Memory B cell (primary cell): ENCODE data around the gene MFSD2A.
A peak's percentile ranks its signal among the peaks of the same experiment; 100 is the strongest.
"Not testable (repeated sequence)": the region's sequence is repeated elsewhere in the genome, so short reads cannot be mapped to it uniquely, and the experiment has no call there.

Experiments
- ATAC-seq: fragments of 150-1000 bp; cut with Tn5 transposase; 2 replicates; pipeline ENCODE4 v1.10.0; 2021; ENCODE audit warnings: low read depth, mild to moderate bottlenecking, moderate library complexity
- DNase-seq, 2 donors: peaks; one replicate each; pipeline ENCODE4 v3.0.0; 2022; ENCODE audit warnings: low spot score in 2 of 2
- H3K27ac Mint-ChIP-seq: one replicate; pipeline ENCODE4 v1.8.0; 2022; ENCODE audit warnings: mild to moderate bottlenecking, moderate library complexity, mixed read lengths
- H3K27me3 Mint-ChIP-seq: one replicate; pipeline ENCODE4 v1.8.0; 2022; ENCODE audit warnings: mixed read lengths
- H3K36me3 Mint-ChIP-seq: one replicate; pipeline ENCODE4 v1.8.0; 2022; ENCODE audit warnings: mild to moderate bottlenecking, mixed read lengths
- H3K4me1 Mint-ChIP-seq: one replicate; pipeline ENCODE4 v1.8.0; 2022; ENCODE audit warnings: mixed read lengths
- H3K4me3 Mint-ChIP-seq: one replicate; pipeline ENCODE4 v1.8.0; 2022; ENCODE audit warnings: mild to moderate bottlenecking, moderate library complexity, mixed read lengths
- H3K9me3 Mint-ChIP-seq: one replicate; pipeline ENCODE4 v1.8.0; 2022; ENCODE audit warnings: mixed read lengths

MFSD2A gene

DNA sequence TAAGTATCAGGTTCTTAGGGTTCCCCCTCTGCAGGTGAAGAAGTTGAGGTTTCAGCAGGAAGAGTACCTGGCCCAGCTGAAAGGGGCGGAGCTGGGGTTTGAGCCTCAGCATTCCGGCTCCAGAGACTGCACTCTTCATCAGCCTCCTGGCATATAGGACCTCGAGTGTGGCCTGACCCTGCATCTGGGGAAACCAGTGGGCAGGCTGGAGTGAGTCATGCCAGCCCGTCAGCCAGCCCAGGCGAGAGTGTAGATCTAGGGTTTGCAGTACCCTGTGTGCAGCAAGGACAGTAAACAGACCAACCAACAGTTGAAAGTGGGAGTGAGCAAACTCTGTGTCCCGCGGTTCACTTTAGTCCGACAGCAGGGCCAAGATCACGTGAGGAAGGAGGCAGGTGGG lies 14.1 kb downstream of the MFSD2A start:
- Mint-ChIP-seq H3K27me3 (no peaks in the 10 kb centered on the region), H3K27ac (no peak overlapping the region), H3K4me1 (peaks cover 22% of the 10 kb centered on the region), H3K4me3 (no peak overlapping the region), H3K9me3 (no peaks in the 10 kb centered on the region), H3K36me3 (no peaks in the 10 kb centered on the region)
- no peak for ATAC-seq
- no peak for DNase-seq

- Mint-ChIP-seq H3K4me1 (peaks cover 19% of the 10 kb centered on the region), H3K27ac (no peak overlapping the region), H3K36me3 (no peaks in the 10 kb centered on the region), H3K9me3 (no peaks in the 10 kb centered on the region), H3K27me3 (no peaks in the 10 kb centered on the region), H3K4me3 (no peak overlapping the region)
- DNase-seq = no peak
- ATAC-seq = no peak
These were observed 14.8 kb downstream of the MFSD2A start for GRCh38 chr1:39969531-39970270.

GRCh38 chr1:39970274-39970673 lies 15.3 kb downstream of the MFSD2A start:
- ATAC-seq (no peak), DNase-seq (no peak)
- no peak overlapping the region for H3K27ac Mint-ChIP-seq
- no peaks in the 10 kb centered on the region for H3K9me3 Mint-ChIP-seq
- H3K4me1 Mint-ChIP-seq = peaks cover 16% of the 10 kb centered on the region
- no peaks in the 10 kb centered on the region for H3K36me3 Mint-ChIP-seq
- H3K27me3 Mint-ChIP-seq = no peaks in the 10 kb centered on the region
- no peak overlapping the region for H3K4me3 Mint-ChIP-seq

DNA sequence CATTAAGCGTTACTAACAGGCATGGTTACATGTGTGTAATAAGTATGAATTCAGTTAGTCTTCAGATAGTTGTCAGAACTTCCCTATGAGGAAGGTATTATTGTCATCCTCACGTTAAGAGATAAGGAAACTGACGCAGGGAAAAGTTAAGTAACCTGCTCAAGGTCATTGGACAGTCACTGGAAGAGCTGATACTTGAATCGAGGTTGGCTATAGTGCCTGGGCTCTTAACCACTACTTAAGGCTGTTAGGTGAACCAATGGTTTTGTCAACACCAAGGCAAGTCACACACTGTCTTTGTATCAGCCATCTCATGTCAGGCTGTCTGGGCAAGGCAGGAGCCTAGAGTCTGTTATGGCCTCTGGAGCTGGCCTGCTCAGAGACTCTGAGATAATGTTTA lies 16.2 kb downstream of the MFSD2A start:
- ATAC-seq (no peak), DNase-seq (no peak)
- H3K27ac Mint-ChIP-seq = no peak overlapping the region
- no peaks in the 10 kb centered on the region for H3K36me3 Mint-ChIP-seq
- H3K9me3 Mint-ChIP-seq = no peaks in the 10 kb centered on the region
- H3K27me3 Mint-ChIP-seq = no peaks in the 10 kb centered on the region
- no peak overlapping the region for H3K4me3 Mint-ChIP-seq
- peaks cover 11% of the 10 kb centered on the region for H3K4me1 Mint-ChIP-seq

- Mint-ChIP-seq H3K27ac (peak overlapping the region; percentile 4), H3K9me3 (no peaks in the 10 kb centered on the region), H3K4me1 (peaks cover 7% of the 10 kb centered on the region), H3K4me3 (no peak overlapping the region), H3K36me3 (no peaks in the 10 kb centered on the region), H3K27me3 (no peaks in the 10 kb centered on the region)
- ATAC-seq = peak; percentile 84
- peak; percentile 73 to 78 for DNase-seq
These were observed 18.7 kb downstream of the MFSD2A start for GRCh38 chr1:39973503-39974135.

- Mint-ChIP-seq H3K27ac (no peak overlapping the region), H3K9me3 (no peaks in the 10 kb centered on the region), H3K36me3 (no peaks in the 10 kb centered on the region), H3K4me3 (no peak overlapping the region), H3K27me3 (no peaks in the 10 kb centered on the region), H3K4me1 (peaks cover 8% of the 10 kb centered on the region)
- DNase-seq = no peak
- ATAC-seq = no peak
These were observed 21.8 kb downstream of the MFSD2A start for GRCh38 chr1:39976732-39977131.

DNA sequence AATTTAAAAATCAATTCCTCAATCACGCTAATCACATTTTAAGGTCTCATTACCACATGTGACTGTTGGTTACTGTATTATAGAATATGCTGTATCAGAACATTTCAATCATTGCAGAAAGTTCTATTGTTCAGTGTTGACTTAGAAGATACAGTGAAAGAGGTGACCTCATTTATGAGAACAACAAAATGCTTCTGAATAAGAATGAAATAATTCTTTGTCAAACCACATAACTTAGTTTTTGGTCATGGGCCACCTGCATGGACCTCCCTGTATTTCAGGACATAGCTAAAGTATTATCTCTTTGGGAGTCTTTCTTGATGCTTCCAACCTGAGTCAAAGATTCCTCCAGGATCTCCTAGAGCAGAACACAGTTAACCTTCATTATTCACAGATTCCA lies 22.3 kb downstream of the MFSD2A start:
- H3K4me3 Mint-ChIP-seq = no peak overlapping the region
- no peak overlapping the region for H3K27ac Mint-ChIP-seq
- no peaks in the 10 kb centered on the region for H3K9me3 Mint-ChIP-seq
- H3K27me3 Mint-ChIP-seq = no peaks in the 10 kb centered on the region
- DNase-seq (no peak), ATAC-seq (no peak)
- H3K36me3 Mint-ChIP-seq = no peaks in the 10 kb centered on the region
- peaks cover 8% of the 10 kb centered on the region for H3K4me1 Mint-ChIP-seq

DNA sequence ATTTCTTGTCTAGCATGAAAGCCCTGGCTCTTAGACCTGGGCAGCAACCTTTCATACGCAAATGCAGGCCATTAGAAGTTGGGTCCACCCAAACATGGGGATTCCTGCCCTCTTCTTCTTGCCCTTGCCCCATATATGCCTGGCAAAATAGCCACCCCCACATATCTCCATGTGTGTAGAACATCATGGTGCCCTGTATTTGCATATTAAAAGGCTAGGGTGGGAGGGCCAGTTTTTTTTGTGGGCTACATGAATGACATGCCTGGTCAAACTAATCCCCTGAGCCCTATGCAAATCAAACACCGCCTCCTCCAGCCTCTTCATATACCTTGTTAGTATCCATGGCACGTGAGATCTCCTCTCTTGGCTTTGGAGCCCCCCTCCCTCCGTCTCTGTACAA lies 24.7 kb downstream of the MFSD2A start:
- Mint-ChIP-seq H3K36me3 (no peaks in the 10 kb centered on the region), H3K27me3 (no peaks in the 10 kb centered on the region), H3K27ac (no peak overlapping the region), H3K9me3 (no peaks in the 10 kb centered on the region), H3K4me3 (no peak overlapping the region), H3K4me1 (peaks cover 3% of the 10 kb centered on the region)
- DNase-seq (no peak), ATAC-seq (no peak)

DNA sequence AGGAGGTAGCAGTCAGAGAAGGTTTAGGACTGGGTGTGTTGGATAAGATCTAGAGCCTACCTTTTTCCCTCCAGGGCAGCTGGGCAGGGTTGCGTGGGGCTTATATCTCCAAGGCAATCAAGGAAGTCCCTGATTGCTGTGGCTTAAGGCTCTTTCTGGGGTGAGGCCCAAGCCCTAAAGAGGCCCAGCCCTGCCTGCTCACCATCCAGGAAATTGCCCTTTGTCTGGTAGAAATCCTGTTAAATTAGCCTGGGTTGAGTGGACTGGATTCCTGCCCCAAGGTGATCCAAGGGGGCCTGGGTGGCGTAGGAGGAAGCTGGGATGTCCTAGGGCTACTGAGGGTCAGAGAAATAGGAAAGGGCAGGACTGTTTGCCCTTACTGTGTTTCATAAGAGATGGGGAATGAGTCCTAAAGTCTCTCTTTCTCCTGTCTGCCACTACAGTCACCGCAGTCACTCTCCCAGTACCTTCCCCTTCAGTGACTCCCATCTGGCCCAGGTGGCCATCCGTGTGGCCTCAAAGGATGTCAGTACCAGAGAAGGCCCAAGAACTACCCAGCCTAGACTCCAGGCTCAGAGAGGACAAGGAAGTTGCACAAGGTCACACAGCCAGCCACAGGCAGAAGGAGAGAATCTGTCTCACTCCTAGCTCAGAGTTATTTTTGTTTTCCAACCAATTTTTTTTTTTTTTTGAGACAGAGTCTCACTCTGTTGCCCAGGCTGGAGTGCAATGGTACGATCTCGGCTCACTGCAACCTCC lies 25.8 kb downstream of the MFSD2A start:
- Mint-ChIP-seq H3K27me3 (no peaks in the 10 kb centered on the region), H3K36me3 (no peaks in the 10 kb centered on the region), H3K27ac (no peak overlapping the region), H3K4me3 (no peak overlapping the region), H3K9me3 (no peaks in the 10 kb centered on the region), H3K4me1 (peaks cover 6% of the 10 kb centered on the region)
- ATAC-seq = no peak
- no peak for DNase-seq

GRCh38 chr1:39981385-39981784 lies 26.4 kb downstream of the MFSD2A start:
- H3K27ac Mint-ChIP-seq = no peak overlapping the region
- no peaks in the 10 kb centered on the region for H3K9me3 Mint-ChIP-seq
- no peaks in the 10 kb centered on the region for H3K27me3 Mint-ChIP-seq
- no peak overlapping the region for H3K4me3 Mint-ChIP-seq
- ATAC-seq (no peak), DNase-seq (no peak)
- peaks cover 9% of the 10 kb centered on the region for H3K4me1 Mint-ChIP-seq
- H3K36me3 Mint-ChIP-seq = no peaks in the 10 kb centered on the region

- Mint-ChIP-seq H3K36me3 (no peaks in the 10 kb centered on the region), H3K4me3 (no peak overlapping the region), H3K27ac (no peak overlapping the region), H3K27me3 (no peaks in the 10 kb centered on the region), H3K4me1 (peaks cover 9% of the 10 kb centered on the region), H3K9me3 (no peaks in the 10 kb centered on the region)
- no peak for ATAC-seq
- DNase-seq = no peak
These were observed 27.0 kb downstream of the MFSD2A start for GRCh38 chr1:39981945-39982344.

DNA sequence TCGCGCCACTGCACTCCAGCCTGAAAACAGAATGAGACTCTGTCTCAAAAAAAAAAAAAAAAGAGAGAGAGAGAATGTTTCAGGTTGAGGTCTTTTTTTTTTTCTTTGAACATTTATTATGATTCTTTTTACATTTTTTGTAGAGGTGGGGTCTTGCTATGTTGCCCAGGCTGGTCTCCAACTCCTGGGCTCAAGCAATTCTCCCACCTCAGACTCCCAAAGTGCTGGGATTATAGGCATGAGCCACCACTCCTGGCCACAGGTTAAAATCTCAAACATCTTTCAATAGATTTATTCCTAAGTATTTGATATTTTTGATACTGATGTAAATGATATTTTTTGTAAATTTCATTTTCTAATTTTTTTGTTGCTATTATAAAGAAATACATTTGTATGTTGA lies 29.5 kb downstream of the MFSD2A start:
- ATAC-seq, H3K27ac Mint-ChIP-seq, H3K9me3 Mint-ChIP-seq, DNase-seq, H3K36me3 Mint-ChIP-seq, H3K4me3 Mint-ChIP-seq, H3K27me3 Mint-ChIP-seq, H3K4me1 Mint-ChIP-seq: not testable (repeated sequence)

GRCh38 chr1:39984951-39985350 lies 30.0 kb downstream of the MFSD2A start:
- no peak for DNase-seq
- H3K9me3 Mint-ChIP-seq = no peaks in the 10 kb centered on the region
- H3K36me3 Mint-ChIP-seq = no peaks in the 10 kb centered on the region
- no peak overlapping the region for H3K4me3 Mint-ChIP-seq
- ATAC-seq = no peak
- H3K4me1 Mint-ChIP-seq = peaks cover 10% of the 10 kb centered on the region
- H3K27me3 Mint-ChIP-seq = no peaks in the 10 kb centered on the region
- H3K27ac Mint-ChIP-seq = no peak overlapping the region

DNA sequence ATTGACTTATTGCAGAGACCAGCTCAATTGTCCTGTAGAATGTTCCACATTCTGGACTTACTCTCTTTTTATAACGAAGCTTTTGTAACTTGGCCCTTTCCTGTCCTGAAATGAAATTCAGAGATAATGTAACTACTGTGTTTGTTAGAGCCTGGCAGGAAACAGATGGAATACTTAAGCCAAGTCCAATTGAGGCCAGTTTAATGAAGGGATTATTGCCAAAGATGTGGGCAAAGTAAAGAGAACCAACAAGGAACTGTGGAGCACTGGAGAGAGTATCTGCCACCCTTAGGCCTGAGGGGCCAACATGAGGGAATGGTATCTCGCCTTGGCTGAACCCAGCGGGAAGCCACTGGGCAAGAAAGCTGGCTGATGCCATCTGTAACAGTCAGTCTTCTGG lies 32.9 kb downstream of the MFSD2A start:
- Mint-ChIP-seq H3K27me3 (no peaks in the 10 kb centered on the region), H3K27ac (peak overlapping the region; percentile 19), H3K36me3 (no peaks in the 10 kb centered on the region), H3K9me3 (no peaks in the 10 kb centered on the region), H3K4me3 (no peak overlapping the region), H3K4me1 (peaks cover 9% of the 10 kb centered on the region)
- ATAC-seq (no peak), DNase-seq (no peak)
